Astrocyte of the spinal cord (primary cell): Measurements from ENCODE around the gene PON2.

Source experiments
- DNase-seq: peaks from one replicate; pipeline ENCODE4 v3.0.0; 2011; ENCODE audit warnings: low read depth, low spot score
- H3K4me3 ChIP-seq: 2 replicates; pipeline ENCODE4 v1.5.1; 2011; ENCODE audit warnings: low read depth, mild to moderate bottlenecking, low read length, moderate library complexity
- CTCF ChIP-seq: IDR thresholded peaks from 2 replicates; pipeline ENCODE4 v1.5.1; 2012; ENCODE audit warnings: low read depth, mild to moderate bottlenecking, low read length, inconsistent platforms
- in situ Hi-C: cut with HindIII; loops from 2 replicates; pipeline ENCODE4 v1.10.0; 2017; ENCODE audit warnings: low sequenced_read_pairs

Gene PON2

GRCh38 chr7:95476904-95477594 is 42.2 kb upstream of the PON2 start:
- peak; percentile 80 for DNase-seq
- no peak overlapping the region for H3K4me3 ChIP-seq
- in situ Hi-C loops: no loop called here
- peak; percentile 65 for TF ChIP-seq CTCF

- H3K4me3 ChIP-seq: no peak overlapping the region
- no peak for TF ChIP-seq CTCF
- in situ Hi-C loops: no loop called here
- peak; percentile 42 for DNase-seq
These were observed 41.4 kb upstream of the PON2 start for GRCh38 chr7:95476072-95476847.

GRCh38 chr7:95473276-95473985 is 38.6 kb upstream of the PON2 start:
- in situ Hi-C loops: no loop called here
- TF ChIP-seq CTCF: no peak
- no peak overlapping the region for H3K4me3 ChIP-seq
- DNase-seq: no peak

GRCh38 chr7:95472581-95473161 is 37.8 kb upstream of the PON2 start:
- DNase-seq: peak; percentile 45
- no peak for TF ChIP-seq CTCF
- no peak overlapping the region for H3K4me3 ChIP-seq
- in situ Hi-C loops: no loop called here

GRCh38 chr7:95471071-95471470 is 36.2 kb upstream of the PON2 start:
- TF ChIP-seq CTCF: no peak
- no peak for DNase-seq
- in situ Hi-C loops: no loop called here
- no peak overlapping the region for H3K4me3 ChIP-seq

- TF ChIP-seq CTCF: no peak
- in situ Hi-C loops: no loop called here
- peak; percentile 75 for DNase-seq
- no peak overlapping the region for H3K4me3 ChIP-seq
These were observed 35.6 kb upstream of the PON2 start for GRCh38 chr7:95470452-95470851.
